K562 (cell line): ENCODE data around the gene RNASEH2A. TPM values are rescaled to one million over a fixed set of nuclear protein-coding genes. Genes with fewer than 3 reads are reported as not detected.

ENCODE experiments used
- ASH1L ChIP-seq: fragments of 450-650 bp; IDR thresholded peaks from 2 replicates; pipeline ENCODE4 v1.6.1; 2018; ENCODE audit warnings: borderline replicate concordance, mild to moderate bottlenecking, low read depth; ENCODE audit not compliant: partially characterized antibody
- CHD2 ChIP-seq: IDR thresholded peaks from 2 replicates; pipeline ENCODE4 v1.6.1; 2011; ENCODE audit warnings: low read depth, low read length
- EP400 ChIP-seq: fragments of 450-650 bp; IDR thresholded peaks from 2 replicates; pipeline ENCODE4 v1.6.1; 2017; ENCODE audit warnings: antibody characterized with exemption, mild to moderate bottlenecking, moderate library complexity
- ETS2 ChIP-seq: IDR thresholded peaks from 2 replicates; pipeline ENCODE4 v1.6.1; 2016; ENCODE audit warnings: borderline replicate concordance, missing genetic modification characterization, mild to moderate bottlenecking, moderate library complexity, missing compliant biosample characterization; ENCODE audit not compliant: poor library complexity, severe bottlenecking
- GTF2E2 ChIP-seq: fragments of 200-800 bp; sonication (Bioruptor generic); IDR thresholded peaks from 2 replicates; pipeline ENCODE4 v1.6.1; 2016; ENCODE audit warnings: missing genetic modification characterization, missing compliant biosample characterization
- HMGN3 ChIP-seq: IDR thresholded peaks from 2 replicates; pipeline ENCODE4 v1.6.1; 2011; ENCODE audit warnings: borderline replicate concordance, low read depth, mild to moderate bottlenecking, mixed read lengths, low read length; ENCODE audit not compliant: insufficient read length; ENCODE audit errors: extremely low read depth
- MCM5 ChIP-seq: fragments of 450-650 bp; IDR thresholded peaks from 2 replicates; pipeline ENCODE4 v1.6.1; 2016; ENCODE audit warnings: low read depth
- MCM7 ChIP-seq, 2 experiments: fragments of 450-650 bp; IDR thresholded peaks; 2 replicates each; pipeline ENCODE4 v1.6.1; 2016 to 2018
- NFE2 ChIP-seq: IDR thresholded peaks from 2 replicates; pipeline ENCODE4 v1.6.1; 2014; ENCODE audit warnings: antibody characterized with exemption, low read depth
- NR1H2 ChIP-seq: sonication (generic); formaldehyde crosslinking; IDR thresholded peaks from 2 replicates; pipeline ENCODE4 v1.4.0; 2020; ENCODE audit warnings: mild to moderate bottlenecking, missing genetic modification reagents
- NRF1 ChIP-seq, 2 experiments: fragments of 450-650 bp; IDR thresholded peaks in 1 of 2; conservative IDR thresholded peaks in 1 of 2; 2 replicates each; pipeline ENCODE4 v1.6.1; 2014; ENCODE audit warnings: mild to moderate bottlenecking in 2 of 2
- RBM25 ChIP-seq: fragments of 200-400 bp; formaldehyde crosslinking; IDR thresholded peaks from 2 replicates; pipeline ENCODE4 v1.6.1; 2018; ENCODE audit warnings: low read length, low read depth, moderate library complexity; ENCODE audit not compliant: severe bottlenecking
- SLC30A9 ChIP-seq: fragments of 250-450 bp; sonication (Bioruptor Pico); IDR thresholded peaks from 2 replicates; pipeline ENCODE4 v1.8.0; 2022; ENCODE audit warnings: mild to moderate bottlenecking, moderate library complexity
- ZNF232 ChIP-seq: sonication (generic); formaldehyde crosslinking; IDR thresholded peaks from 2 replicates; pipeline ENCODE4 v1.8.0; 2022; ENCODE audit warnings: mild to moderate bottlenecking, missing genetic modification reagents
- ZNF507 ChIP-seq: conservative IDR thresholded peaks from 2 replicates; pipeline ENCODE4 v1.6.1; 2017; ENCODE audit warnings: missing genetic modification characterization, missing compliant biosample characterization
- ZNF707 ChIP-seq: fragments of 250-450 bp; sonication (Bioruptor Pico); conservative IDR thresholded peaks from 2 replicates; pipeline ENCODE4 v1.8.0; 2022; ENCODE audit warnings: inconsistent platforms, mild to moderate bottlenecking, moderate library complexity
- ZNF785 ChIP-seq: fragments of 250-450 bp; sonication (Bioruptor Pico); IDR thresholded peaks from 2 replicates; pipeline ENCODE4 v1.4.0; 2020; ENCODE audit warnings: mild to moderate bottlenecking
- polyA plus RNA-seq, 8 experiments: library from polyadenylated mRNA; depleted of rRNA in 4 of 8; stranded (reverse) in 5 of 8; unstranded in 3 of 8; fragments of >200 nt; fragmentation: Nextera tagmentation in 2 of 8; fragmentation: Illumina TruSeq in 1 of 8; extraction: Ambion mirVana in 2 of 8; extraction: Trizol in 1 of 8; gene quantifications; 2 replicates each; pipeline versions ENCODE4 v1.2.1 to v1.2.3, GENCODE V29; 2011 to 2014; ENCODE audit warnings: inconsistent platforms in 1 of 8, missing spikeins in 1 of 8
- total RNA-seq, 7 experiments: library from RNA; depleted of rRNA in 6 of 7; stranded (reverse); fragments of >200 nt in 6 of 7; fragmentation: Illumina TruSeq in 2 of 7; extraction: Trizol in 2 of 7; gene quantifications; 2 replicates each; pipeline versions ENCODE4 v1.2.1 to v1.2.3, GENCODE V29; 2011 to 2021; ENCODE audit warnings: low replicate concordance in 1 of 7
- TF ChIP-seq, protein P1 (sequence below): sonication (generic); formaldehyde crosslinking; IDR thresholded peaks from 2 replicates; pipeline ENCODE4 v1.8.1; 2023; ENCODE audit warnings: mild to moderate bottlenecking, missing genetic modification reagents
- TF ChIP-seq, protein P2 (sequence below), 2 experiments: fragments of 250-450 bp in 1 of 2; fragments of 450-650 bp in 1 of 2; sonication (Bioruptor Pico) in 1 of 2; IDR thresholded peaks; 2 replicates each; pipeline versions ENCODE4 v1.6.1 to v1.8.0; 2016 to 2021; ENCODE audit warnings: mild to moderate bottlenecking in 2 of 2, moderate library complexity in 2 of 2, missing compliant biosample characterization in 1 of 2, missing genetic modification characterization in 1 of 2
- TF ChIP-seq, protein P3 (sequence below): fragments of 250-450 bp; sonication (Bioruptor Pico); IDR thresholded peaks from 2 replicates; pipeline ENCODE4 v1.4.0; 2020; ENCODE audit warnings: mild to moderate bottlenecking, moderate library complexity

RNASEH2A gene
- total and polyA plus RNA-seq, 9 of the 15 experiments (the other 6 are each of a cell fraction or from before 2014, with no cell fraction given): 22.3 to 78.0 (median 61.7) TPM

DNA sequence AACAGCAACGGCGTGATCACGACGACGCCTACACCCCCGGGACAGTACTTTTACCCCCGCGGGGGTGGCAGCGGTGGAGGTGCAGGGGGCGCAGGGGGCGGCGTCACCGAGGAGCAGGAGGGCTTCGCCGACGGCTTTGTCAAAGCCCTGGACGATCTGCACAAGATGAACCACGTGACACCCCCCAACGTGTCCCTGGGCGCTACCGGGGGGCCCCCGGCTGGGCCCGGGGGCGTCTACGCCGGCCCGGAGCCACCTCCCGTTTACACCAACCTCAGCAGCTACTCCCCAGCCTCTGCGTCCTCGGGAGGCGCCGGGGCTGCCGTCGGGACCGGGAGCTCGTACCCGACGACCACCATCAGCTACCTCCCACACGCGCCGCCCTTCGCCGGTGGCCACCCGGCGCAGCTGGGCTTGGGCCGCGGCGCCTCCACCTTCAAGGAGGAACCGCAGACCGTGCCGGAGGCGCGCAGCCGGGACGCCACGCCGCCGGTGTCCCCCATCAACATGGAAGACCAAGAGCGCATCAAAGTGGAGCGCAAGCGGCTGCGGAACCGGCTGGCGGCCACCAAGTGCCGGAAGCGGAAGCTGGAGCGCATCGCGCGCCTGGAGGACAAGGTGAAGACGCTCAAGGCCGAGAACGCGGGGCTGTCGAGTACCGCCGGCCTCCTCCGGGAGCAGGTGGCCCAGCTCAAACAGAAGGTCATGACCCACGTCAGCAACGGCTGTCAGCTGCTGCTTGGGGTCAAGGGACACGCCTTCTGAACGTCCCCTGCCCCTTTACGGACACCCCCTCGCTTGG lies 14.1 kb upstream of the RNASEH2A start (continued):
- TF ChIP-seq ZNF507 (tag) (no peak), ZNF707 (CRISPR knock-in tag) (no peak), SLC30A9 (no peak), RBM25 (no peak), ETS2 (tag) (no peak), NFE2 (no peak), GTF2E2 (no peak; the same call in 1 of the 2 replicates), EP400 (peak; percentile 72), HMGN3 (no peak), NRF1 (conservative IDR thresholded peaks at IDR 0.05 in 1 of 2, IDR thresholded peaks at IDR 0.05 in 1 of 2) (peak; percentile 56 to 68), ZNF785 (CRISPR knock-in tag) (no peak), NR1H2 (CRISPR knock-in tag) (no peak), ASH1L (no peak), CHD2 (no peak), ZNF232 (CRISPR knock-in tag) (no peak), MCM5 (no peak), MCM7 (IDR thresholded peaks at IDR 0.05) (no peak)
- TF ChIP-seq, protein P1, sequence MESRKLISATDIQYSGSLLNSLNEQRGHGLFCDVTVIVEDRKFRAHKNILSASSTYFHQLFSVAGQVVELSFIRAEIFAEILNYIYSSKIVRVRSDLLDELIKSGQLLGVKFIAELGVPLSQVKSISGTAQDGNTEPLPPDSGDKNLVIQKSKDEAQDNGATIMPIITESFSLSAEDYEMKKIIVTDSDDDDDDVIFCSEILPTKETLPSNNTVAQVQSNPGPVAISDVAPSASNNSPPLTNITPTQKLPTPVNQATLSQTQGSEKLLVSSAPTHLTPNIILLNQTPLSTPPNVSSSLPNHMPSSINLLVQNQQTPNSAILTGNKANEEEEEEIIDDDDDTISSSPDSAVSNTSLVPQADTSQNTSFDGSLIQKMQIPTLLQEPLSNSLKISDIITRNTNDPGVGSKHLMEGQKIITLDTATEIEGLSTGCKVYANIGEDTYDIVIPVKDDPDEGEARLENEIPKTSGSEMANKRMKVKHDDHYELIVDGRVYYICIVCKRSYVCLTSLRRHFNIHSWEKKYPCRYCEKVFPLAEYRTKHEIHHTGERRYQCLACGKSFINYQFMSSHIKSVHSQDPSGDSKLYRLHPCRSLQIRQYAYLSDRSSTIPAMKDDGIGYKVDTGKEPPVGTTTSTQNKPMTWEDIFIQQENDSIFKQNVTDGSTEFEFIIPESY (CRISPR knock-in tag): no peak
- TF ChIP-seq, protein P2, sequence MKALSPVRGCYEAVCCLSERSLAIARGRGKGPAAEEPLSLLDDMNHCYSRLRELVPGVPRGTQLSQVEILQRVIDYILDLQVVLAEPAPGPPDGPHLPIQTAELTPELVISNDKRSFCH (CRISPR knock-in tag; IDR thresholded peaks at IDR 0.05): no peak
- TF ChIP-seq, protein P2 (tag; IDR thresholded peaks at IDR 0.05): peak; percentile 59; the same call in 1 of the 2 replicates
- TF ChIP-seq, protein P3, sequence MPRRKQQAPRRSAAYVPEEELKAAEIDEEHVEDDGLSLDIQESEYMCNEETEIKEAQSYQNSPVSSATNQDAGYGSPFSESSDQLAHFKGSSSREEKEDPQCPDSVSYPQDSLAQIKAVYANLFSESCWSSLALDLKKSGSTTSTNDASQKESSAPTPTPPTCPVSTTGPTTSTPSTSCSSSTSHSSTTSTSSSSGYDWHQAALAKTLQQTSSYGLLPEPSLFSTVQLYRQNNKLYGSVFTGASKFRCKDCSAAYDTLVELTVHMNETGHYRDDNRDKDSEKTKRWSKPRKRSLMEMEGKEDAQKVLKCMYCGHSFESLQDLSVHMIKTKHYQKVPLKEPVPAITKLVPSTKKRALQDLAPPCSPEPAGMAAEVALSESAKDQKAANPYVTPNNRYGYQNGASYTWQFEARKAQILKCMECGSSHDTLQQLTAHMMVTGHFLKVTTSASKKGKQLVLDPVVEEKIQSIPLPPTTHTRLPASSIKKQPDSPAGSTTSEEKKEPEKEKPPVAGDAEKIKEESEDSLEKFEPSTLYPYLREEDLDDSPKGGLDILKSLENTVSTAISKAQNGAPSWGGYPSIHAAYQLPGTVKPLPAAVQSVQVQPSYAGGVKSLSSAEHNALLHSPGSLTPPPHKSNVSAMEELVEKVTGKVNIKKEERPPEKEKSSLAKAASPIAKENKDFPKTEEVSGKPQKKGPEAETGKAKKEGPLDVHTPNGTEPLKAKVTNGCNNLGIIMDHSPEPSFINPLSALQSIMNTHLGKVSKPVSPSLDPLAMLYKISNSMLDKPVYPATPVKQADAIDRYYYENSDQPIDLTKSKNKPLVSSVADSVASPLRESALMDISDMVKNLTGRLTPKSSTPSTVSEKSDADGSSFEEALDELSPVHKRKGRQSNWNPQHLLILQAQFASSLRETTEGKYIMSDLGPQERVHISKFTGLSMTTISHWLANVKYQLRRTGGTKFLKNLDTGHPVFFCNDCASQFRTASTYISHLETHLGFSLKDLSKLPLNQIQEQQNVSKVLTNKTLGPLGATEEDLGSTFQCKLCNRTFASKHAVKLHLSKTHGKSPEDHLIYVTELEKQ: no peak
